ENCODE results near the gene STK38. TPM values are rescaled to one million over a fixed set of nuclear protein-coding genes. Genes with fewer than 3 reads are reported as not detected.
A peak's percentile ranks its signal among the peaks of the same experiment; 100 is the strongest.

STK38 gene
- total and polyA plus RNA-seq, 2 donors (not counting 1 experiment from before 2014, with no cell fraction given): 26.9 to 42.6 TPM

- Histone ChIP-seq H3K4me2 (ENCODE audit: extremely low read depth, insufficient read depth, low read length) (no peak overlapping the region), H3K27me3 (ENCODE audit: control insufficient read depth, insufficient read depth, low read length) (no peaks in the 10 kb centered on the region), H3K27ac (ENCODE audit: insufficient read depth, low read length) (no peak overlapping the region), H3K4me3 (replicated peaks in 1 of 4; ENCODE audit: control extremely low read depth in 1 of 4, insufficient read depth in 1 of 4, low read depth in 3 of 4, low read length in 4 of 4) (no peak overlapping the region), H3K36me3 (ENCODE audit: control insufficient read depth, insufficient read depth, low read length) (peaks cover 8% of the 10 kb centered on the region), H3K4me1 (ENCODE audit: control insufficient read depth, extremely low read depth, insufficient read depth, low read length) (no peaks in the 10 kb centered on the region), H3K9ac (ENCODE audit: insufficient read depth, low read length) (no peak overlapping the region), H4K20me1 (ENCODE audit: control insufficient read depth, extremely low read depth, insufficient read depth, low read length) (no peaks in the 10 kb centered on the region), H2AFZ (ENCODE audit: low read length) (no peak overlapping the region), H3K79me2 (ENCODE audit: control insufficient read depth, insufficient read depth, low read length) (no peaks in the 10 kb centered on the region), H3K9me3 (ENCODE audit: control insufficient read depth, insufficient read depth, low read depth, low read length) (no peaks in the 10 kb centered on the region)
- no peak for DNase-seq (ENCODE audit: low read depth in 2 of 2)
- TF ChIP-seq EZH2 (IDR thresholded peaks at IDR 0.05; ENCODE audit: low read length, missing control alignments) (no peak), CTCF (conservative IDR thresholded peaks at IDR 0.05 in 1 of 2, IDR thresholded peaks at IDR 0.05 in 1 of 2; ENCODE audit: low read depth in 1 of 2, low read length in 2 of 2) (no peak)
These were observed 47.4 kb downstream of the STK38 start for GRCh38 chr6:36499918-36500317.

GRCh38 chr6:36495086-36495485 is 52.2 kb downstream of the STK38 start:
- no peaks in the 10 kb centered on the region for H4K20me1 ChIP-seq (ENCODE audit: control insufficient read depth, extremely low read depth, insufficient read depth, low read length)
- no peak overlapping the region for H3K27ac ChIP-seq (ENCODE audit: insufficient read depth, low read length)
- H3K9me3 ChIP-seq (ENCODE audit: control insufficient read depth, insufficient read depth, low read depth, low read length): no peaks in the 10 kb centered on the region
- no peak overlapping the region for H3K4me3 ChIP-seq (replicated peaks in 1 of 4; ENCODE audit: control extremely low read depth in 1 of 4, insufficient read depth in 1 of 4, low read depth in 3 of 4, low read length in 4 of 4)
- H3K4me1 ChIP-seq (ENCODE audit: control insufficient read depth, extremely low read depth, insufficient read depth, low read length): no peaks in the 10 kb centered on the region
- no peaks in the 10 kb centered on the region for H3K27me3 ChIP-seq (ENCODE audit: control insufficient read depth, insufficient read depth, low read length)
- DNase-seq (ENCODE audit: low read depth in 2 of 2): no peak
- H3K9ac ChIP-seq (ENCODE audit: insufficient read depth, low read length): no peak overlapping the region
- peaks cover 7% of the 10 kb centered on the region for H3K36me3 ChIP-seq (ENCODE audit: control insufficient read depth, insufficient read depth, low read length)
- H3K4me2 ChIP-seq (ENCODE audit: extremely low read depth, insufficient read depth, low read length): no peak overlapping the region
- TF ChIP-seq CTCF (conservative IDR thresholded peaks at IDR 0.05 in 1 of 2, IDR thresholded peaks at IDR 0.05 in 1 of 2; ENCODE audit: low read depth in 1 of 2, low read length in 2 of 2): no peak
- TF ChIP-seq EZH2 (IDR thresholded peaks at IDR 0.05; ENCODE audit: low read length, missing control alignments): no peak
- no peak overlapping the region for H2AFZ ChIP-seq (ENCODE audit: low read length)
- H3K79me2 ChIP-seq (ENCODE audit: control insufficient read depth, insufficient read depth, low read length): no peaks in the 10 kb centered on the region

DNA sequence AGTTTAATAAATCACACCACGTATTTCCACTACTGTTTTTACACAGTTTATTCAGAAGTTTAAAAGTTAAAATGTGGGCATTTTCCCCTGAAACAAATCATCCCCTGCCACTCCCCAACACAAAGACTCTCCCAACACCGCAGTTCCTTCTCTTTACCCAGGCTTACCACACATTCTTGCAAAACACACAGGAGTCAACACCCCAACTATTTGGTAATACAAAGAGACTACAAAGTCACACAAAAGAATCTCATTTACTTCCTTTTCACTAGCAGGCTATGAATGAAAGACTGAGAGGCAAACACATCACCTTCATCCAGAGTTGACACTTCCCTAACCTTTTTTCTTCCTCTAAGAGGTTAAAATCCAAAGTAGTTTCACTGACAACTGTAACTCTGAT is 53.4 kb downstream of the STK38 start:
- peak in 1 of 2 donors; percentile 29 for DNase-seq (ENCODE audit: low read depth in 2 of 2)
- H3K27ac ChIP-seq (ENCODE audit: insufficient read depth, low read length): no peak overlapping the region
- no peak overlapping the region for H3K9ac ChIP-seq (ENCODE audit: insufficient read depth, low read length)

More for the DNA sequence above, 53.4 kb downstream of the STK38 start:
- Histone ChIP-seq H2AFZ (ENCODE audit: low read length) (no peak overlapping the region), H3K27me3 (ENCODE audit: control insufficient read depth, insufficient read depth, low read length) (no peaks in the 10 kb centered on the region), H3K9me3 (ENCODE audit: control insufficient read depth, insufficient read depth, low read depth, low read length) (no peaks in the 10 kb centered on the region), H3K79me2 (ENCODE audit: control insufficient read depth, insufficient read depth, low read length) (no peaks in the 10 kb centered on the region), H3K4me1 (ENCODE audit: control insufficient read depth, extremely low read depth, insufficient read depth, low read length) (no peaks in the 10 kb centered on the region), H3K4me3 (replicated peaks in 1 of 4; ENCODE audit: control extremely low read depth in 1 of 4, insufficient read depth in 1 of 4, low read depth in 3 of 4, low read length in 4 of 4) (no peak overlapping the region), H3K4me2 (ENCODE audit: extremely low read depth, insufficient read depth, low read length) (no peak overlapping the region), H4K20me1 (ENCODE audit: control insufficient read depth, extremely low read depth, insufficient read depth, low read length) (no peaks in the 10 kb centered on the region), H3K36me3 (ENCODE audit: control insufficient read depth, insufficient read depth, low read length) (peaks cover 7% of the 10 kb centered on the region)
- TF ChIP-seq CTCF (conservative IDR thresholded peaks at IDR 0.05 in 1 of 2, IDR thresholded peaks at IDR 0.05 in 1 of 2; ENCODE audit: low read depth in 1 of 2, low read length in 2 of 2) (no peak), EZH2 (IDR thresholded peaks at IDR 0.05; ENCODE audit: low read length, missing control alignments) (no peak)
